Right lobe of liver (tissue), 6 donors: ENCODE measurements around the gene PTPRM. TPM values are rescaled to one million over a fixed set of nuclear protein-coding genes. Genes with fewer than 3 reads are reported as not detected.

ENCODE experiments used
- ATAC-seq, 4 donors: fragments of 200-7000 bp; cut with Tn5 transposase; one replicate each; pipeline ENCODE4 v1.9.1; 2020; ENCODE audit warnings: mild to moderate bottlenecking in 4 of 4, moderate library complexity in 4 of 4
- DNase-seq, 3 donors: peaks; one replicate each; pipeline ENCODE4 v3.0.0-alpha.2; 2020
- H3K27ac ChIP-seq, 3 donors: fragments of 200-600 bp; one replicate each; pipeline ENCODE4 v1.8.0; 2022
- H3K27me3 ChIP-seq, 2 donors: fragments of 200-600 bp; one replicate each; pipeline ENCODE4 v1.8.0; 2022
- H3K36me3 ChIP-seq, 4 donors: fragments of 200-600 bp; sonication (generic) in 1 of 4; one replicate each; pipeline versions ENCODE4 v1.5.1 to v1.8.0; 2017 to 2022; ENCODE audit warnings: control low read depth in 1 of 4
- H3K4me1 ChIP-seq, 4 donors: fragments of 200-600 bp; sonication (generic) in 1 of 4; one replicate each; pipeline versions ENCODE4 v1.5.1 to v1.8.0; 2017 to 2022; ENCODE audit warnings: control low read depth in 1 of 4
- H3K4me3 ChIP-seq, 3 donors: fragments of 200-600 bp; one replicate each; pipeline ENCODE4 v1.8.0; 2022
- H3K9me3 ChIP-seq, 4 donors: fragments of 200-600 bp; sonication (generic) in 1 of 4; one replicate each; pipeline versions ENCODE4 v1.5.1 to v1.8.0; 2017 to 2022; ENCODE audit warnings: control low read depth in 1 of 4
- CTCF ChIP-seq, 4 donors: fragments of 200-600 bp in 3 of 4; fragments of 450-650 bp in 1 of 4; IDR thresholded peaks; one replicate each; pipeline versions ENCODE4 v1.5.1 to v1.8.0; 2016 to 2022; ENCODE audit warnings: antibody characterized with exemption in 4 of 4, mild to moderate bottlenecking in 2 of 4
- POLR2A ChIP-seq: fragments of 450-650 bp; IDR thresholded peaks from one replicate; pipeline ENCODE4 v1.6.1; 2017; ENCODE audit warnings: antibody characterized with exemption, mild to moderate bottlenecking
- WGBS: methylation state at CpG from one replicate; pipeline ENCODE4 v1.1.6; 2018; ENCODE audit warnings: low coverage, low lambda C conversion rate; ENCODE audit not compliant: insufficient coverage; ENCODE audit errors: missing lambda C conversion rate; 5-methylcytosine and 5-hydroxymethylcytosine counted together
- intact Hi-C, 2 donors: fragments of 100-400 bp; cut with DNase I; formaldehyde crosslinking; loops; one replicate each; pipeline versions ENCODE4 v1.11.2 to v1.14.1; 2022
- total RNA-seq, 6 experiments: library from RNA; depleted of rRNA in 2 of 6; stranded (reverse); fragments of >200 nt in 2 of 6; fragmentation: NEBNext Ultra II Directional in 3 of 6; extraction: Animal tissue kit (Norgen Biotek cat#: 25700) in 3 of 6; gene quantifications; one replicate each; pipeline versions ENCODE4 v1.1.0 to v1.2.4, GENCODE V29; 2016 to 2023
- donor health status: DM: no; HTN: yes; CAD: no.
- donor health status: DM: no; HTN: no; CAD: no.
- donor health status: DM: no; HTN: no; CAD: no.
- donor health status: DM: no; HTN: yes; CAD: no.
- donor health status: DM: no; HTN: yes; CAD: no.

PTPRM gene
- total RNA-seq, 6 experiments from 2014 or later: 15.1 to 45.7 (median 26.5) TPM

GRCh38 chr18:8264861-8265411, 697.8 kb downstream of the PTPRM start:
- peak; percentile 64 to 95 (median 88) for ATAC-seq
- no peak for TF ChIP-seq POLR2A
- TF ChIP-seq CTCF (IDR thresholded peaks at IDR 0.05): no peak
- 42% methylated on average over 6 of the region's 6 CpGs for WGBS
- no peak overlapping the region for H3K27ac ChIP-seq
- H3K9me3 ChIP-seq: no peaks in the 10 kb centered on the region
- no peaks in the 10 kb centered on the region for H3K36me3 ChIP-seq
- H3K4me3 ChIP-seq: no peak overlapping the region
- H3K27me3 ChIP-seq: no peaks in the 10 kb centered on the region
- H3K4me1 ChIP-seq: peaks cover 0 to 5% (median 0%) of the 10 kb centered on the region in 4 donors
- DNase-seq: peak in 2 of 3 donors; percentile 31 to 54
- intact Hi-C loops: no loop called here

DNA sequence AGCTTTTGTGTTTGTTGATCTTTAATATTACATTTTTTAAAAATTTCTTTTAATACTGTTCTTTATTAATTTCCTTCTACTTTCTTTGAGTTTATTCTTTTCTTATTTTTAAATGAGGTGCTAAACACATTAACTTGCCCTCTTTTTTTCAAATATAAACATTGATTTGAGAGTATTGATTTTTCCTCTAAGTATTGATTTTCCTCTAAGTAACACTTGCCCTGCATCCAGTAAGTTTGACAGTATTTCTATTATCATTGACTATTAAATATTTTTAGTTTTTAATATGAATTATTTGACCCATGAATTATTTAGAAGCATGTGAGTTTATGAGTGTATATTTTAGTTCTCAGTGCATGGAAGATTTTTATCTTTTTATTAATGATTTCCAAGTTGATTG, 705.1 kb downstream of the PTPRM start:
- intact Hi-C loops: no loop called here
- Histone ChIP-seq H3K4me3 (no peak overlapping the region), H3K36me3 (no peaks in the 10 kb centered on the region), H3K27me3 (no peaks in the 10 kb centered on the region), H3K4me1 (no peaks in the 10 kb centered on the region), H3K27ac (no peak overlapping the region), H3K9me3 (no peaks in the 10 kb centered on the region)
- ATAC-seq (peak in 1 of 4 donors; percentile 18), DNase-seq (no peak)
- TF ChIP-seq CTCF (IDR thresholded peaks at IDR 0.05): no peak
- TF ChIP-seq POLR2A: no peak

DNA sequence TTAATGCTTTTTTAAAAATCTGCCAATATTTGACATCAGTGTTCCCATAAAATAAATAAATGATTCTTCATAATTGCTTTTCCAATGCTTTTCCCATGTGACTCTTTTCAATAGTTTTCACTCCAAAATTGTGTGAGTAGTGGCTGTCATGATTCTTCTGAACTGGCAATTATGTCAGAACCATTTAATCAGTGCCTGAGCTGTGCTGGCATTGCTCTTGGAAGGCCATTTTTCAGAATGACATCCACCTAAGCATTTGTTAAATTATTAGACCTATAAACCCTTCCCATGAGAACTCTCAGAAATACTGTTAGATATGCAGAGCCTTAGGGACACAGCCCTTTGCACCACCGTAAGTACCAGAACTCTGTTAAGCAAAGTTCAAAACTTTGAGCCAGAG, 707.3 kb downstream of the PTPRM start:
- Histone ChIP-seq H3K4me3 (no peak overlapping the region), H3K27ac (no peak overlapping the region), H3K27me3 (no peaks in the 10 kb centered on the region), H3K9me3 (no peaks in the 10 kb centered on the region), H3K4me1 (no peaks in the 10 kb centered on the region), H3K36me3 (no peaks in the 10 kb centered on the region)
- 86% methylated on average over 1 of the region's 1 CpG for WGBS
- intact Hi-C loops: no loop called here
- TF ChIP-seq CTCF (IDR thresholded peaks at IDR 0.05): no peak
- no peak for TF ChIP-seq POLR2A
- DNase-seq (no peak), ATAC-seq (no peak)

DNA sequence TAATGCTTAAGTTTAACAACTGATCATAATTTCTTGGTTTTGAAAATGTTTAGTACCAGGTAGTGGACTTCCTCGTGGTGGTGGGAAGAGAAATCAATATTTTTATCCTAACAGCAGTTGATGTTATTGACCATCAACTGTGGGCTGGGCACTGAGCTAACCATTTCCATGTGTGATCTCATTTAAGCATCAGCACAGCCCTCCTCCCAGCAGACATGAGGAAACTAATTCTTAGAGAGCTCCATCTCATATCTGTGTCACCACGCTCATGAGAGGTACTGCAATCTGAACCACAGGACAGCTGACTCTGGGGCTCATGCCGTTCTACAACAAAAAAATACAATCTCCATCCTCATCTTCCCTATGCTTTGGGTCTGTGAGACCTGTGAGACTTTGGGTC, 709.3 kb downstream of the PTPRM start:
- 28% methylated on average over 2 of the region's 3 CpGs for WGBS
- Histone ChIP-seq H3K27ac (no peak overlapping the region), H3K4me3 (no peak overlapping the region), H3K36me3 (no peaks in the 10 kb centered on the region), H3K9me3 (no peaks in the 10 kb centered on the region), H3K27me3 (no peaks in the 10 kb centered on the region), H3K4me1 (no peaks in the 10 kb centered on the region)
- ATAC-seq: peak in 1 of 4 donors; percentile 78
- DNase-seq: no peak
- intact Hi-C loops: no loop called here
- TF ChIP-seq POLR2A: no peak
- no peak for TF ChIP-seq CTCF (IDR thresholded peaks at IDR 0.05)

GRCh38 chr18:8277270-8277669, 710.2 kb downstream of the PTPRM start:
- Histone ChIP-seq H3K27ac (no peak overlapping the region), H3K4me1 (no peaks in the 10 kb centered on the region), H3K4me3 (no peak overlapping the region), H3K36me3 (no peaks in the 10 kb centered on the region), H3K27me3 (no peaks in the 10 kb centered on the region), H3K9me3 (no peaks in the 10 kb centered on the region)
- intact Hi-C loops: no loop called here
- no peak for TF ChIP-seq POLR2A
- no peak for TF ChIP-seq CTCF (IDR thresholded peaks at IDR 0.05)
- ATAC-seq (peak; percentile 34 to 89 (median 76)), DNase-seq (no peak)
- WGBS: 13% methylated on average over 1 of the region's 1 CpG
